Right lobe of liver (tissue), 6 donors: ENCODE results near the gene LUZP2. TPM values are rescaled to one million over a fixed set of nuclear protein-coding genes. Genes with fewer than 3 reads are reported as not detected.

ENCODE experiments used
- ATAC-seq, 4 donors: fragments of 200-7000 bp; cut with Tn5 transposase; one replicate each; pipeline ENCODE4 v1.9.1; 2020; ENCODE audit warnings: mild to moderate bottlenecking in 4 of 4, moderate library complexity in 4 of 4
- DNase-seq, 3 donors: peaks; one replicate each; pipeline ENCODE4 v3.0.0-alpha.2; 2020
- H3K27ac ChIP-seq, 3 donors: fragments of 200-600 bp; one replicate each; pipeline ENCODE4 v1.8.0; 2022
- H3K27me3 ChIP-seq, 2 donors: fragments of 200-600 bp; one replicate each; pipeline ENCODE4 v1.8.0; 2022
- H3K36me3 ChIP-seq, 4 donors: fragments of 200-600 bp; sonication (generic) in 1 of 4; one replicate each; pipeline versions ENCODE4 v1.5.1 to v1.8.0; 2017 to 2022; ENCODE audit warnings: control low read depth in 1 of 4
- H3K4me1 ChIP-seq, 4 donors: fragments of 200-600 bp; sonication (generic) in 1 of 4; one replicate each; pipeline versions ENCODE4 v1.5.1 to v1.8.0; 2017 to 2022; ENCODE audit warnings: control low read depth in 1 of 4
- H3K4me3 ChIP-seq, 3 donors: fragments of 200-600 bp; one replicate each; pipeline ENCODE4 v1.8.0; 2022
- H3K9me3 ChIP-seq, 4 donors: fragments of 200-600 bp; sonication (generic) in 1 of 4; one replicate each; pipeline versions ENCODE4 v1.5.1 to v1.8.0; 2017 to 2022; ENCODE audit warnings: control low read depth in 1 of 4
- CTCF ChIP-seq, 4 donors: fragments of 200-600 bp in 3 of 4; fragments of 450-650 bp in 1 of 4; IDR thresholded peaks; one replicate each; pipeline versions ENCODE4 v1.5.1 to v1.8.0; 2016 to 2022; ENCODE audit warnings: antibody characterized with exemption in 4 of 4, mild to moderate bottlenecking in 2 of 4
- POLR2A ChIP-seq: fragments of 450-650 bp; IDR thresholded peaks from one replicate; pipeline ENCODE4 v1.6.1; 2017; ENCODE audit warnings: antibody characterized with exemption, mild to moderate bottlenecking
- WGBS: methylation state at CpG from one replicate; pipeline ENCODE4 v1.1.6; 2018; ENCODE audit warnings: low coverage, low lambda C conversion rate; ENCODE audit not compliant: insufficient coverage; ENCODE audit errors: missing lambda C conversion rate; 5-methylcytosine and 5-hydroxymethylcytosine counted together
- intact Hi-C, 2 donors: fragments of 100-400 bp; cut with DNase I; formaldehyde crosslinking; loops; one replicate each; pipeline versions ENCODE4 v1.11.2 to v1.14.1; 2022
- total RNA-seq, 6 experiments: library from RNA; depleted of rRNA in 2 of 6; stranded (reverse); fragments of >200 nt in 2 of 6; fragmentation: NEBNext Ultra II Directional in 3 of 6; extraction: Animal tissue kit (Norgen Biotek cat#: 25700) in 3 of 6; gene quantifications; one replicate each; pipeline versions ENCODE4 v1.1.0 to v1.2.4, GENCODE V29; 2016 to 2023
- donor health status: DM: no; HTN: yes; CAD: no.
- donor health status: DM: no; HTN: no; CAD: no.
- donor health status: DM: no; HTN: no; CAD: no.
- donor health status: DM: no; HTN: yes; CAD: no.
- donor health status: DM: no; HTN: yes; CAD: no.

Gene LUZP2
- total RNA-seq, 6 experiments from 2014 or later = not detected

DNA sequence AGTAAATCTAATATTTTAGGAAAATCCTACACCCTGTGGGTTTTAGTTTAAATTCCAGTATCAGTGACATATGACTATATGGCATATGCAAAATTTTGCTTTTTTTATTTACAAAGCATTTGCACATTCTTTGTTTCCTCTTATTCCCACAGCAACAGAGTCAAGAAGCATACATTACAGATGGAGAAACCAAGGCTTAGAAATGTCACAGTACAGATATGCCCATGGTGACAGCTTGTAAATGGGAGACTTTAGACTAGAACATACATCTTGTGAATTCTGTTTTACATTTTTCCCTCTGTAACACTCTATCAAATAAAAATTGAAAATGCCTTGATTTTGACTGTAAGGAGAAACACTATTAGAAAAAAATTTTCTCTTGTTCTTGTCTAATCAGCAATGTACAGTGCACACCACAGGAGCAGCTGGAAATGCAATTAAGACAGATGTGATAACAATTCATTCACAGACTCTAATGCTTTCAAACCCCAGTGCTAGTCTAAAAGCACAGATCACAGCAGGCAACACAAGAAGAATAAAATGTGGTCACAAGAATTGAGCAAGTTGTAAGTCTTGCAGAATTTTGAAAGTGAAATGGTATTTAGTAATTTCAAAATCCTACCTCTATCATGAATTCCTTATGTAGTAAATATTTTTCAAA is 375.9 kb downstream of the LUZP2 start:
- H3K9me3 ChIP-seq = no peaks in the 10 kb centered on the region
- H3K27me3 ChIP-seq = no peaks in the 10 kb centered on the region
- no peaks in the 10 kb centered on the region for H3K36me3 ChIP-seq
- DNase-seq (no peak), ATAC-seq (no peak)
- TF ChIP-seq POLR2A = no peak
- TF ChIP-seq CTCF (IDR thresholded peaks at IDR 0.05) = no peak
- no peak overlapping the region for H3K4me3 ChIP-seq
- peaks cover 0 to 5% (median 0%) of the 10 kb centered on the region in 4 donors for H3K4me1 ChIP-seq
- no peak overlapping the region for H3K27ac ChIP-seq
- intact Hi-C loops = no loop called here

DNA sequence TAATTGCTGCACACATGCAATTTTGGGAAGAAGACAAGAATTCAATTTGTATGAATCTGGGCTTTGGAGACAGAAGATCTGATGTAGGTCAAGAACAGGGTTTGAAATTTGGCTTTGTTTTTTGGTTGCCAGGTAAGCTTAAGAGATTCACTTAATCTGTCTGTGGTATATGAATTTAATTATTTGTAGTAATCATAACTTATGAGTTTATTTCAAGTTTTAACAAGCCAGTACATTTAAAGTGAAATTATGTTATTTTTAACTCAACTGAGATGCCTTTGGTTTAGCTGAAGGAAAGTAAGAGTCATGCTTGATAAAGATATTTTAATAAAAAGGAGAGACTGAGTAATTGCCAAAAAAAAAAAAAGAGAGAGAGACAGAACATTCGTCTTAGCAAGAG is 384.1 kb downstream of the LUZP2 start:
- intact Hi-C loops = no loop called here
- no peak for TF ChIP-seq POLR2A
- no peak for TF ChIP-seq CTCF (IDR thresholded peaks at IDR 0.05)
- H3K9me3 ChIP-seq = no peaks in the 10 kb centered on the region
- H3K4me1 ChIP-seq = no peaks in the 10 kb centered on the region
- DNase-seq = no peak
- no peak overlapping the region for H3K4me3 ChIP-seq
- no peak overlapping the region for H3K27ac ChIP-seq
- ATAC-seq = no peak
- no peaks in the 10 kb centered on the region for H3K36me3 ChIP-seq
- H3K27me3 ChIP-seq = no peaks in the 10 kb centered on the region
- WGBS = 11% methylated on average over 1 of the region's 1 CpG

DNA sequence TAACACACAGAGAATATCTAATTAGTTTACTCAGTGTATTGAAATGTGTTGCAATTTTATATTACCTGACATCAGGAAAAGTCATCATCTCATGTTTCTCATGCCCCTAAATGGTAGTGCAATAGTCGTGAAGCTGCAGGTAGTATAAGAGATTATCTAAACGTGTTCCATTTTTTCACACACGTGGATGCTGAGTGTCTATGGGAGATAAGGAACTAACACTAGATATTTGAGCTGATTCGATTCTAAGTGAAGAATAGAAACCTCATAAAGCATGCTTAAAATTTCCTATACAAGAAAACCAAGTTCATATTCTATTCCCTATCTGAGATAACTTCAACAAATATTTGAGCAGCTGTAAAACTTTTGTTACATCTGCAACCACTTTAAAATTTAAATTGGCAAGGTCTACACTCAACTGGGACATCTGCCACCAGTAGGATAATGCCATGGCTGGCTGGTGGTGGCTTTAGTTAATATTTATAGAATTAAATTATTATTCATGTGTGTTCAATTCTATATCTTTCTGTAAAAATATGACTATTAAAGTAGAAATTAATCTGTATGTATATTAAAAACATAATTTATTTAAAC is 388.8 kb downstream of the LUZP2 start:
- H3K9me3 ChIP-seq = no peaks in the 10 kb centered on the region
- TF ChIP-seq POLR2A (no peak), CTCF (IDR thresholded peaks at IDR 0.05) (no peak)
- 22% methylated on average over 4 of the region's 4 CpGs for WGBS
- ATAC-seq (peak in 1 of 4 donors; percentile 30), DNase-seq (no peak)
- H3K36me3 ChIP-seq = no peaks in the 10 kb centered on the region
- H3K27ac ChIP-seq = no peak overlapping the region
- intact Hi-C loops = no loop called here
- H3K4me3 ChIP-seq = no peak overlapping the region
- H3K4me1 ChIP-seq = no peaks in the 10 kb centered on the region
- H3K27me3 ChIP-seq = no peaks in the 10 kb centered on the region

- no peaks in the 10 kb centered on the region for H3K9me3 ChIP-seq
- H3K4me1 ChIP-seq = no peaks in the 10 kb centered on the region
- intact Hi-C loops = no loop called here
- no peaks in the 10 kb centered on the region for H3K27me3 ChIP-seq
- 56% methylated on average over 4 of the region's 4 CpGs for WGBS
- TF ChIP-seq POLR2A = no peak
- no peak for TF ChIP-seq CTCF (IDR thresholded peaks at IDR 0.05)
- no peak overlapping the region for H3K4me3 ChIP-seq
- H3K27ac ChIP-seq = no peak overlapping the region
- no peaks in the 10 kb centered on the region for H3K36me3 ChIP-seq
- ATAC-seq (peak in 1 of 4 donors; percentile 77), DNase-seq (no peak)
Observed at GRCh38 chr11:24886880-24887619, 390.2 kb downstream of the LUZP2 start.
